SK-N-SH treated with all-trans-retinoic acid at 6 μM for 48 hours (cell line): Measurements from ENCODE around the gene SPAG5.

Experiments used
- ATAC-seq: fragments of 200-7000 bp; cut with Tn5 transposase; 3 replicates; pipeline ENCODE4 v1.9.1; 2020; ENCODE audit warnings: mild to moderate bottlenecking, moderate library complexity
- ARNTL ChIP-seq: fragments of 450-650 bp; formaldehyde crosslinking; IDR thresholded peaks from 2 replicates; pipeline ENCODE4 v1.5.0; 2020; ENCODE audit warnings: low read depth, mild to moderate bottlenecking, moderate library complexity, borderline replicate concordance
- BACH2 ChIP-seq: fragments of 250-450 bp; sonication (Bioruptor Pico); IDR thresholded peaks from 2 replicates; pipeline ENCODE4 v1.9.0; 2021; ENCODE audit warnings: mild to moderate bottlenecking, borderline replicate concordance
- CREB5 ChIP-seq: fragments of 250-450 bp; sonication (Bioruptor Pico); IDR thresholded peaks from 2 replicates; pipeline ENCODE4 v1.5.1; 2020; ENCODE audit warnings: low read depth, mild to moderate bottlenecking, moderate library complexity
- CSDC2 ChIP-seq: fragments of 250-450 bp; sonication (Bioruptor Pico); IDR thresholded peaks from 2 replicates; pipeline ENCODE4 v1.5.0; 2020; ENCODE audit warnings: mild to moderate bottlenecking, moderate library complexity
- CSRNP3 ChIP-seq: fragments of 250-450 bp; sonication (Bioruptor Pico); IDR thresholded peaks from 2 replicates; pipeline ENCODE4 v1.5.1; 2021; ENCODE audit warnings: mild to moderate bottlenecking, moderate library complexity
- GLIS3 ChIP-seq: fragments of 250-450 bp; sonication (Bioruptor Pico); IDR thresholded peaks from 2 replicates; pipeline ENCODE4 v1.5.0; 2020; ENCODE audit warnings: mild to moderate bottlenecking, moderate library complexity
- PATZ1 ChIP-seq: fragments of 250-450 bp; sonication (Bioruptor Pico); IDR thresholded peaks from 2 replicates; pipeline ENCODE4 v1.8.0; 2020; ENCODE audit warnings: mild to moderate bottlenecking, moderate library complexity, borderline replicate concordance
- POU6F1 ChIP-seq: fragments of 250-450 bp; sonication (Bioruptor Pico); IDR thresholded peaks from 2 replicates; pipeline ENCODE4 v1.8.0; 2021; ENCODE audit warnings: low read depth, mild to moderate bottlenecking, moderate library complexity, borderline replicate concordance
- PPARA ChIP-seq: fragments of 250-450 bp; sonication (Bioruptor Pico); IDR thresholded peaks from 2 replicates; pipeline ENCODE4 v1.5.0; 2020; ENCODE audit warnings: mild to moderate bottlenecking, borderline replicate concordance
- RARB ChIP-seq: fragments of 250-450 bp; sonication (Bioruptor Pico); IDR thresholded peaks from 2 replicates; pipeline ENCODE4 v1.8.0; 2021; ENCODE audit warnings: mild to moderate bottlenecking, moderate library complexity
- SNAI2 ChIP-seq: fragments of 250-450 bp; sonication (Bioruptor Pico); IDR thresholded peaks from 2 replicates; pipeline ENCODE4 v1.5.0; 2020; ENCODE audit warnings: mild to moderate bottlenecking, moderate library complexity
- TCF4 ChIP-seq: fragments of 250-450 bp; sonication (Bioruptor Pico); IDR thresholded peaks from 2 replicates; pipeline ENCODE4 v1.8.0; 2021; ENCODE audit warnings: mild to moderate bottlenecking, moderate library complexity, borderline replicate concordance
- TSHZ2 ChIP-seq: fragments of 250-450 bp; sonication (Bioruptor Pico); IDR thresholded peaks from 2 replicates; pipeline ENCODE4 v1.5.0; 2020; ENCODE audit warnings: mild to moderate bottlenecking, moderate library complexity
- ZFP3 ChIP-seq: fragments of 250-450 bp; sonication (Bioruptor Pico); IDR thresholded peaks from 2 replicates; pipeline ENCODE4 v1.5.0; 2020; ENCODE audit warnings: mild to moderate bottlenecking, moderate library complexity
- ZFP30 ChIP-seq: fragments of 450-650 bp; formaldehyde crosslinking; IDR thresholded peaks from 2 replicates; pipeline ENCODE4 v1.5.0; 2022; ENCODE audit warnings: mild to moderate bottlenecking, moderate library complexity
- ZNF8 ChIP-seq: fragments of 450-650 bp; formaldehyde crosslinking; IDR thresholded peaks from 2 replicates; pipeline ENCODE4 v1.5.0; 2020; ENCODE audit warnings: mild to moderate bottlenecking, moderate library complexity

The SPAG5 gene

GRCh38 chr17:28592260-28592659, 6.6 kb downstream of the SPAG5 start:
- TF ChIP-seq CREB5 (CRISPR knock-in tag) (no peak), PATZ1 (CRISPR knock-in tag) (no peak)
- ATAC-seq: no peak

GRCh38 chr17:28585851-28586250, 13.0 kb downstream of the SPAG5 start:
- TF ChIP-seq PATZ1 (CRISPR knock-in tag) (no peak), TCF4 (CRISPR knock-in tag) (no peak)
- no peak for ATAC-seq

GRCh38 chr17:28584434-28584833, 14.4 kb downstream of the SPAG5 start:
- no peak for TF ChIP-seq CSRNP3 (CRISPR knock-in tag)
- TF ChIP-seq POU6F1: no peak
- TF ChIP-seq ZNF8: no peak
- no peak for TF ChIP-seq RARB
- no peak for TF ChIP-seq CSDC2
- TF ChIP-seq ARNTL (CRISPR knock-in tag): no peak
- no peak for TF ChIP-seq SNAI2 (CRISPR knock-in tag)
- no peak for TF ChIP-seq ZFP30 (CRISPR knock-in tag)
- no peak for TF ChIP-seq PPARA (CRISPR knock-in tag)
- no peak for TF ChIP-seq CREB5 (CRISPR knock-in tag)
- no peak for TF ChIP-seq GLIS3 (CRISPR knock-in tag)
- no peak for TF ChIP-seq TSHZ2 (CRISPR knock-in tag)
- no peak for TF ChIP-seq TCF4 (CRISPR knock-in tag)
- no peak for TF ChIP-seq PATZ1 (CRISPR knock-in tag)
- TF ChIP-seq BACH2: no peak
- TF ChIP-seq ZFP3: no peak
- ATAC-seq: no peak
